HEK293 (cell line): ENCODE data around the gene GLMP.
A peak's percentile ranks its signal among the peaks of the same experiment; 100 is the strongest.

Experiments used
- BCL6B ChIP-seq: fragments of 450-650 bp; formaldehyde crosslinking; IDR thresholded peaks from 2 replicates; pipeline ENCODE4 v1.5.1; 2017; ENCODE audit warnings: missing biosample characterization, missing genetic modification characterization
- ELK4 ChIP-seq: IDR thresholded peaks from 2 replicates; pipeline ENCODE4 v1.6.1; 2011; ENCODE audit warnings: mild to moderate bottlenecking, low read depth, low read length, borderline replicate concordance
- OVOL3 ChIP-seq: fragments of 450-650 bp; formaldehyde crosslinking; IDR thresholded peaks from 2 replicates; pipeline ENCODE4 v1.5.1; 2016; ENCODE audit warnings: missing biosample characterization, missing genetic modification characterization
- PATZ1 ChIP-seq: fragments of 450-650 bp; formaldehyde crosslinking; IDR thresholded peaks from 2 replicates; pipeline ENCODE4 v1.5.1; 2016; ENCODE audit warnings: missing biosample characterization, missing genetic modification characterization
- RBAK ChIP-seq: fragments of 450-650 bp; formaldehyde crosslinking; IDR thresholded peaks from 2 replicates; pipeline ENCODE4 v1.5.1; 2016; ENCODE audit warnings: missing biosample characterization, missing genetic modification characterization
- ZBTB44 ChIP-seq: fragments of 450-650 bp; IDR thresholded peaks from 2 replicates; pipeline ENCODE4 v1.5.1; 2018; ENCODE audit warnings: missing biosample characterization, mild to moderate bottlenecking, missing genetic modification characterization
- ZNF146 ChIP-seq: fragments of 450-650 bp; formaldehyde crosslinking; IDR thresholded peaks from 2 replicates; pipeline ENCODE4 v1.5.1; 2016; ENCODE audit warnings: missing biosample characterization, missing genetic modification characterization
- ZNF18 ChIP-seq: fragments of 450-650 bp; formaldehyde crosslinking; IDR thresholded peaks from 2 replicates; pipeline ENCODE4 v1.5.1; 2016; ENCODE audit warnings: missing biosample characterization, missing genetic modification characterization
- ZNF280C ChIP-seq: fragments of 450-650 bp; formaldehyde crosslinking; IDR thresholded peaks from 2 replicates; pipeline ENCODE4 v1.5.1; 2016; ENCODE audit warnings: missing biosample characterization, missing genetic modification characterization
- ZNF501 ChIP-seq: fragments of 450-650 bp; formaldehyde crosslinking; IDR thresholded peaks from 2 replicates; pipeline ENCODE4 v1.5.1; 2016; ENCODE audit warnings: missing biosample characterization, missing genetic modification characterization
- ZNF548 ChIP-seq: fragments of 450-650 bp; formaldehyde crosslinking; IDR thresholded peaks from 2 replicates; pipeline ENCODE4 v1.5.1; 2016; ENCODE audit warnings: missing biosample characterization, missing genetic modification characterization
- ZNF560 ChIP-seq: fragments of 450-650 bp; formaldehyde crosslinking; IDR thresholded peaks from 2 replicates; pipeline ENCODE4 v1.5.1; 2017; ENCODE audit warnings: missing biosample characterization, missing genetic modification characterization, borderline replicate concordance
- ZNF621 ChIP-seq: fragments of 450-650 bp; formaldehyde crosslinking; IDR thresholded peaks from 2 replicates; pipeline ENCODE4 v1.5.1; 2017; ENCODE audit warnings: missing biosample characterization, missing genetic modification characterization
- ZNF654 ChIP-seq: fragments of 450-650 bp; formaldehyde crosslinking; IDR thresholded peaks from 2 replicates; pipeline ENCODE4 v1.5.1; 2016; ENCODE audit warnings: low read depth, missing biosample characterization, missing genetic modification characterization
- ZNF664 ChIP-seq: fragments of 450-650 bp; formaldehyde crosslinking; IDR thresholded peaks from 2 replicates; pipeline ENCODE4 v1.5.1; 2016; ENCODE audit warnings: missing biosample characterization, missing genetic modification characterization
- ZNF692 ChIP-seq: fragments of 450-650 bp; formaldehyde crosslinking; IDR thresholded peaks from 2 replicates; pipeline ENCODE4 v1.5.1; 2016; ENCODE audit warnings: missing biosample characterization, missing genetic modification characterization
- ZNF768 ChIP-seq: fragments of 450-650 bp; formaldehyde crosslinking; IDR thresholded peaks from 2 replicates; pipeline ENCODE4 v1.5.1; 2018; ENCODE audit warnings: missing biosample characterization, mild to moderate bottlenecking, missing genetic modification characterization
- ZSCAN30 ChIP-seq: fragments of 450-650 bp; IDR thresholded peaks from 2 replicates; pipeline ENCODE4 v1.5.1; 2018; ENCODE audit warnings: missing biosample characterization, mild to moderate bottlenecking, missing genetic modification characterization, moderate library complexity
- TF ChIP-seq, protein P1 (sequence below): fragments of 450-650 bp; formaldehyde crosslinking; IDR thresholded peaks from 2 replicates; pipeline ENCODE4 v1.5.1; 2016; ENCODE audit warnings: missing biosample characterization, missing genetic modification characterization, low read depth
- TF ChIP-seq, protein P2 (sequence below): fragments of 450-650 bp; formaldehyde crosslinking; IDR thresholded peaks from 2 replicates; pipeline ENCODE4 v1.5.1; 2017; ENCODE audit warnings: missing biosample characterization, missing genetic modification characterization
- TF ChIP-seq, protein P3 (sequence below): fragments of 450-650 bp; formaldehyde crosslinking; IDR thresholded peaks from 2 replicates; pipeline ENCODE4; 2016; ENCODE audit warnings: missing biosample characterization, missing genetic modification characterization

The GLMP gene

GRCh38 chr1:156282479-156283222 is 12.8 kb downstream of the GLMP start, which contains the start of gene SMG5 (continued):
- TF ChIP-seq, protein P1, sequence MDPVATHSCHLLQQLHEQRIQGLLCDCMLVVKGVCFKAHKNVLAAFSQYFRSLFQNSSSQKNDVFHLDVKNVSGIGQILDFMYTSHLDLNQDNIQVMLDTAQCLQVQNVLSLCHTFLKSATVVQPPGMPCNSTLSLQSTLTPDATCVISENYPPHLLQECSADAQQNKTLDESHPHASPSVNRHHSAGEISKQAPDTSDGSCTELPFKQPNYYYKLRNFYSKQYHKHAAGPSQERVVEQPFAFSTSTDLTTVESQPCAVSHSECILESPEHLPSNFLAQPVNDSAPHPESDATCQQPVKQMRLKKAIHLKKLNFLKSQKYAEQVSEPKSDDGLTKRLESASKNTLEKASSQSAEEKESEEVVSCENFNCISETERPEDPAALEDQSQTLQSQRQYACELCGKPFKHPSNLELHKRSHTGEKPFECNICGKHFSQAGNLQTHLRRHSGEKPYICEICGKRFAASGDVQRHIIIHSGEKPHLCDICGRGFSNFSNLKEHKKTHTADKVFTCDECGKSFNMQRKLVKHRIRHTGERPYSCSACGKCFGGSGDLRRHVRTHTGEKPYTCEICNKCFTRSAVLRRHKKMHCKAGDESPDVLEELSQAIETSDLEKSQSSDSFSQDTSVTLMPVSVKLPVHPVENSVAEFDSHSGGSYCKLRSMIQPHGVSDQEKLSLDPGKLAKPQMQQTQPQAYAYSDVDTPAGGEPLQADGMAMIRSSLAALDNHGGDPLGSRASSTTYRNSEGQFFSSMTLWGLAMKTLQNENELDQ (tag by site-specific recombination): no peak
- TF ChIP-seq ZNF692 (tag by site-specific recombination): peak; percentile 86
- no peak for TF ChIP-seq ZNF548 (tag by site-specific recombination)
- TF ChIP-seq ZBTB44: peak; percentile 59; the same call in 1 of the 2 replicates
- no peak for TF ChIP-seq ZNF621 (tag by site-specific recombination)
- peak; percentile 64; the same call in 1 of the 2 replicates for TF ChIP-seq ELK4
- TF ChIP-seq ZNF18 (tag by site-specific recombination): no peak
- no peak for TF ChIP-seq ZNF560 (tag by site-specific recombination)
- no peak for TF ChIP-seq ZNF280C (tag by site-specific recombination)
- TF ChIP-seq, protein P2, sequence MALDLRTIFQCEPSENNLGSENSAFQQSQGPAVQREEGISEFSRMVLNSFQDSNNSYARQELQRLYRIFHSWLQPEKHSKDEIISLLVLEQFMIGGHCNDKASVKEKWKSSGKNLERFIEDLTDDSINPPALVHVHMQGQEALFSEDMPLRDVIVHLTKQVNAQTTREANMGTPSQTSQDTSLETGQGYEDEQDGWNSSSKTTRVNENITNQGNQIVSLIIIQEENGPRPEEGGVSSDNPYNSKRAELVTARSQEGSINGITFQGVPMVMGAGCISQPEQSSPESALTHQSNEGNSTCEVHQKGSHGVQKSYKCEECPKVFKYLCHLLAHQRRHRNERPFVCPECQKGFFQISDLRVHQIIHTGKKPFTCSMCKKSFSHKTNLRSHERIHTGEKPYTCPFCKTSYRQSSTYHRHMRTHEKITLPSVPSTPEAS: 0 out of 2 replicates have a peak, but pooled peaks have one; percentile 12
- TF ChIP-seq ZSCAN30: peak; percentile 91
- TF ChIP-seq BCL6B: peak; percentile 25; the same call in 1 of the 2 replicates
- no peak for TF ChIP-seq RBAK (tag by site-specific recombination)
- peak; percentile 96 for TF ChIP-seq ZNF501 (tag by site-specific recombination)
- peak; percentile 33; the same call in 1 of the 2 replicates for TF ChIP-seq ZNF146 (tag by site-specific recombination)
- peak; percentile 64; the same call in 1 of the 2 replicates for TF ChIP-seq PATZ1 (tag by site-specific recombination)
- no peak for TF ChIP-seq ZNF654 (tag by site-specific recombination)
- TF ChIP-seq OVOL3 (tag by site-specific recombination): peak; percentile 88
- TF ChIP-seq ZNF664 (tag by site-specific recombination): no peak; the same call in 1 of the 2 replicates
- no peak for TF ChIP-seq ZNF768
- TF ChIP-seq, protein P3, sequence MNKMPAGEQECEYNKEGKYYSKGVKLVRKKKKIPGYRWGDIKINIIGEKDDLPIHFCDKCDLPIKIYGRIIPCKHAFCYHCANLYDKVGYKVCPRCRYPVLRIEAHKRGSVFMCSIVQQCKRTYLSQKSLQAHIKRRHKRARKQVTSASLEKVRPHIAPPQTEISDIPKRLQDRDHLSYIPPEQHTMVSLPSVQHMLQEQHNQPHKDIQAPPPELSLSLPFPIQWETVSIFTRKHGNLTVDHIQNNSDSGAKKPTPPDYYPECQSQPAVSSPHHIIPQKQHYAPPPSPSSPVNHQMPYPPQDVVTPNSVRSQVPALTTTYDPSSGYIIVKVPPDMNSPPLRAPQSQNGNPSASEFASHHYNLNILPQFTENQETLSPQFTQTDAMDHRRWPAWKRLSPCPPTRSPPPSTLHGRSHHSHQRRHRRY (tag by site-specific recombination): no peak
